ENCODE results near the gene SLC16A3.
"Not testable (repeated sequence)": the region's sequence is repeated elsewhere in the genome, so short reads cannot be mapped to it uniquely, and the experiment has no call there.

Gene SLC16A3

DNA sequence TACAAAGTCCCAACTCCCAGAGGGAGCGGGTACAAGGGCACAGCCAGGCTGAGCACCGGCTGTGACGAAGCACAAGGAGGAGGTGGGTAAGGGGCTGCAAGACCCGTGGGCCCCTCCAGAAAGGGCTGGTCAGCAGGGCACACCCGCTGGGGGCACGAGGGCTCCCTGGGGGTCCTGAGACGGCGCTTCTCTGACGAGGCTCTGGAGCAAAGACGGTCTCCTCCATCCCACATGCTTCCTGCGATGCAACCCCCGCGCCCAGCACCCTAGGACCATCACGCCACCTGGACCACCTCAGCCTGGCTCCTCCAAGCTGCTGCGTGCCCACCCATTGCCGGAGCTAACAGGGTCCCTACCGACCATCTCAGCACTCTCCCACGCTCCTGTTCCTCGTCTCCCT lies 24.9 kb upstream of the SLC16A3 start:
- no peak for DNase-seq (ENCODE audit: low read depth in 2 of 2, low spot score in 1 of 2)

GRCh38 chr17:82204831-82205719 lies 23.8 kb upstream of the SLC16A3 start:
- no peak for DNase-seq (ENCODE audit: low read depth in 2 of 2, low spot score in 1 of 2)

DNA sequence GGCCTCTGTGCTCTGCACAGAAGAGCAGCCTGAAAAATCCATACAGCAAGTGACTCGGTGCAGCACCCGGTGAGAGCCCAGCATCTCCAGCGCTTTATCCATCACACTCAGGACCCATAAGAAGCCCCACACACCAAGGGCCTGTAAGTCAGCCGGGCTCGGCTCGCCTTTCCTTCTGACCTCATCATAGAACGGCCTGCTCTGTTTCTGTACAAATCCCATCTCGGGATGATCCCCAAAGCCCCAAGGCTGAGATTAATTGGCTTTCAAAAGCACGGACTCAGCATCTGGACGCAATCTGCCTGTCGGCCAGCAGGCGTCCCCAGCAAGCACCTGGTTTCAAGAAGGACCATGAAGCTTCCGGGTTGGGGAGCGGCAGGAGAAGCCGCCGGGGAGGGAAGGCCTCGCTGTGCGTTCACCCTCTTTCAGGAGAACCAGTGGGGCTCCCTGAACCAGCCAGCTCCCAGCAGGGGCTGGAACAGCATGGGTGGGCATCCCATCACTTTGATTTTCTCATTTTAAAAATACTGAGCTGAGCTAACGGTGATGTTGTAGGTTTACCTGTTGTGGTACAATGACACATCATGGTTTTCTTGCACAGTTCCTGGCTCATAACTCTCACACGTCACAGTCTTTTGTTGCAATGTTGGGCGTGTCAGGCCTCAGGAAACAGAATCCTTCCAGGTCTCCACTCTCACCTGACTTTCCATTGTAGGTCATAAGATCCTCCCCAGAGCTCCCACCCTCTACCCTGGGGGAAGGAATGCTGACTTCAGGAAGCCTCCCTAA lies 22.9 kb upstream of the SLC16A3 start:
- peak in 1 of 2 donors; percentile 47 for DNase-seq (ENCODE audit: low read depth in 2 of 2, low spot score in 1 of 2)

DNA sequence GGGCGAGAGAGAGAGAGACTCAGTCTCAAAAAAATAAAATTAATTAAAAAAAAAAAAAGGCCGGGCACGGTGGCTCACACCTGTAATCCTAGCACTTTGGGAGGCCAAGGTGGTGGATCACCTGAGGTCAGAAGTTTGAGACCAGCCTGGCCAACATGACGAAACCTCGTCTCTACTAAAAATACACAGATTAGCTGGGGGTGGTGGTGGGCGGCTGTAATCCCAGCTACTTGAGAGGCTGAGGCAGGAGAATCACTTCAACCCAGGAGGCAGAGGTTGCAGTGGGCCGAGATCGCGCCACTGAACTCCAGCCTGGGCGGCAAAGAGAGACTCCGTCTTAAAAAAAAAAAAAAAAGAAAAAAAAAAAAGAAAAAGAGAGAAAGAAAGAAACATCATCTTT lies 18.2 kb upstream of the SLC16A3 start:
- DNase-seq (ENCODE audit: low read depth in 2 of 2, low spot score in 1 of 2) = not testable (repeated sequence)

GRCh38 chr17:82212331-82213250 lies 16.3 kb upstream of the SLC16A3 start, which contains the start of gene CCDC57:
Gene CCDC57 (minus strand): TSS chr17:82212842. CDS start chr17:82201944, 10,898 bp downstream.
- DNase-seq (ENCODE audit: low read depth in 2 of 2, low spot score in 1 of 2) = peak in 1 of 2 donors; percentile 34

DNA sequence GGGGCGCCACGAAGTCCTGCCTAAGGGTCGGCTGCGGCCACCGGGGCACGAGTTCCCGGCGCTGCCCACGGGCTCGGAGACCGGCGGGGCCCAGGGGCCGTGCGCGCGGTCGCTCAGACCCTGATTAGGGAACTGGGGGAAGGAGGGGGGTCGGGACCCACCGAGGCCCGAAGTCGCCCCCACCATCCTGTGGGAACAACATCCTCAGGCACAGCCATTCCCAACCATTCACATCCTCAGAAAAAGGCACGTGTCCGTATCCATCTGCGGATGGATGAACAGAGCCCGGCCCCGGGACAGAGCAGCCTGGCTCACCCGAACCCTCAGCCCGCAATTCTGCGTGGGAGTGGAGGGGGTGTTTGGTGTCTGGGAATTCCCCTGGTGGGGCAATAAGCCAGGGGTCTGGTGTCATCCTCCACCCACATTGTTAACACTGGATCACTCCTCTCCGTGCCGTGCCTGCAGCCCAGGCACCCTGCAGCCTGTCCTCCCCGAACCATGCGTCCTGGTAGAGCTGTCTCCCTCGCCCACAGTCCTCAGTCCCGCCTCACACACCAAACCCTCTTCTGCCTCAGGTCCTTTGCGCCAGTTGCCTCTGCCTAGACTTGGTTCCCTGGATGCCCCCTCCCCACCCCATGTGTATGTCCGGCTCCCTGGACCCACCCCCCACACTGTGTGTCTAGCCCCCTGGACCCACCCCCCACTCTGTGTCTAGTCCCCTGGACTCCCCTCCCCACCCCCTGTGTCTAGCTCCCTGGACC lies 15.4 kb upstream of the SLC16A3 start:
- peak; percentile 78 to 82 for DNase-seq (ENCODE audit: low read depth in 2 of 2, low spot score in 1 of 2)

- no peak for DNase-seq (ENCODE audit: low read depth in 2 of 2, low spot score in 1 of 2)
Measured at GRCh38 chr17:82214012-82214628, 14.7 kb upstream of the SLC16A3 start.

DNA sequence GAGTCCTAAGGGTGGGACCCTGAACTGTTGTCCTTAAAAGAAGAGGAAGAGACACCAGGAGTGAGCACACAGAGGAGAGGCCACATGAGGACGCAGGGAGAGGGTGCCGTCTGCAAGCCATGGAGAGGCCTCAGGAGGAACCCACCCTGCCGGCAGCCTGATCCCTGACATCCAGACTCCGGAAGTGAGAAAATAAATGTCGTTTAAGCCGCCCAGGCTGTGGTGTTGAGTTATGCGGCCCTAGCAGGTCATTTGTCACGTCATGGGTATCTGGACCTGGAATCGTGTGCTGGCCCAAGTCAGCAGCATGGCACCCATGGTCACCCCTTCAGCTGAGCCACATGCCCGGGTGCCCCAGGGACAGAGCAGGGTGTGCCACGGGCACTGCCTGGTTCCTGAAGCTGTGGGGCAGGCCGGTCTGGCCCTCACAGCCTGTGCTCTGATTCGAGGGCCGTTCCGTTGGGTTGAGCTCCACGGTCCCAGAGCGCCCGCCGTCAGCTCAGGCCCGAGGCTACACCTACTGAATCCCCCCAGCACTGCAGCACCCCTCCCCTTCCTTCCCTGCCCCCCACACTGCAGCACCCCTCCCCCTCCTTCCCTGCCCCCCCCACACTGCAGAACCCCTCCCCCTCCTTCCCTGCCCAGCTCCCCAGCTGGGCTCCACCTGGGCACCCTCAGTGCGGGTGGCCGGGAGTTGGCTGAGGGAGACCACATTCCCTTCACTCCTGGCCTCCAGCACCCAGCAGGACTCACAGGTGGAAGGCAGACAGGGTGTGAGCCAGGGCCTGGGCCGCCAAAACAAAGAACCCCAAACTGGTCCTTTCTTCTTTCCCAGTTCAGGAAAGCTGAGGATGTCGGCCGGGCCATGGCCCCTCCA lies 13.5 kb upstream of the SLC16A3 start:
- DNase-seq (ENCODE audit: low read depth in 2 of 2, low spot score in 1 of 2) = no peak

GRCh38 chr17:82215972-82216300 lies 12.9 kb upstream of the SLC16A3 start:
- no peak for DNase-seq (ENCODE audit: low read depth in 2 of 2, low spot score in 1 of 2)

DNA sequence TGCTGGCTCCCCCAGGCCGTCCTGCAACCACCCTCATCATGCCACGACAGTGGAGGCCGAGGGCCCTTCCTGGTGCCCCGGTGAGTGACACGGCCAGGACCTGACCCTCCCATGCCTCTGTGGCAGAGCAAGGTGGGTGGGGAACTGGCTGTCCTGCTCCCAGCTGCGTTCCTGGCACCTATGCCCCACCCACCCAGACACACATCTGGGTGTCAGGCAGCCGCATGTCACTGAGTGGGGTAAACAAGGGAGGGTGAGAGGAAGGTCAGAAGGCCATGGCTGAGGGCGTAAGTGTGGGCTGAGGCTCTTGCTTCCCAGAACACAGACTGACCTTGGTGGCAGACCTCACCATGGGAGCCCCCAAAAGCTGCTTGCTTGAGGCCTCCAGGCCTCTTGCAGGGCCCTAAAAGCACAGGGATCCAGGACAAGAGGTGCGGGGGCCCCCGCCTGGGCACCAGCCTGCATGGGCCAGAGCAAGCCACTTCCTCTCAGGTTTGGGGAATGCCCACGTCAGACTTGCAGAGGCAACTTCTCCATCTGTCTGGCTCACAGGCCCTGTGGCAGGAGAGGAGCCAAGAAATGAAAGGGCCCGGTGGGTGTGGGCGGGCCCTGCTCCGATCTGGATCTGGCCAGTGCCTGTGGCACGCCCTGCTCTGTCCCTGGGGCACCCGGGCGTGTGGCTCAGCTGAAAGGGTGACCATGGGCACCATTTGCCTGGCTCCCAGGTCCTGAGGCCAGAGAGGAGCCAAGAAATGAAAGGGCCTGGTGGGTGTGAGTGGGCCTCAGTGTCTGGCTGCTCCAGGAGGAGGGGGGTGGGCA lies 12.3 kb upstream of the SLC16A3 start:
- no peak for DNase-seq (ENCODE audit: low read depth in 2 of 2, low spot score in 1 of 2)

- DNase-seq (ENCODE audit: low read depth in 2 of 2, low spot score in 1 of 2) = no peak
Measured at GRCh38 chr17:82217120-82217529, 11.7 kb upstream of the SLC16A3 start.

DNA sequence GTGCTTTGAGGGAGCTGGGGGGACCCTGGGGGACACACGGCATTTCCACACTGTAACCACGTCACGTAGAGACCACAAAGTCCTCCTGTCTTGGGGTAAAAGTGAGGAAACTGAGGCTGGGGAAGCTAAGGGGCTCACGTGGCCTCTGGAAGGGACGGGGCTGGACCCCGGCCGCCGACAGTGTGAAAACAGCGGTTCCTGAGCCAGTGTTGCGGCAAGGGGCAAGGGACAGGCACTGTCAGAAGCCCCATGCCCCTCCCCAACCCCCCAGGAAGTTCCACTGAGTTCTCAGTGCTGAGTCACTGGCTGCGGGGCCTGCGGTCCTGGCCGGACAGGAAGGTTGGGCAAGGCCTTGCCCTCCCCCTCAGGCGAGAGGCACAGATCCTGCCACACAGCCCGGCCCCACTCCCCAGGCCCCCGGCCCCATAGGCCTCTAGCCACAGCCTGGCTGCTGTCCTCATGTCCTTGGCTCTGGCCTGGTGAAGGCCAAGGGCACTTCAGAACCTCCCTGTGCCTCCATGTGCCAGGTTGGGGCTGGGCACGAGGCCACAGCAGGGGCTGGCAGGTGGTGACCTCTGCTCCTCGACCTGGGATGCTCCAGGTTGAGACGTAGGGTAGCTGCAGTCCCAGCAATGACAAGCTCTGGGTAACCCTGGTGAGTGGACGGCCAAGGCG lies 11.2 kb upstream of the SLC16A3 start:
- no peak for DNase-seq (ENCODE audit: low read depth in 2 of 2, low spot score in 1 of 2)

- DNase-seq (ENCODE audit: low read depth in 2 of 2, low spot score in 1 of 2) = no peak
Measured at GRCh38 chr17:82218349-82219075, 10.3 kb upstream of the SLC16A3 start.

GRCh38 chr17:82219083-82219482 lies 9.8 kb upstream of the SLC16A3 start:
- DNase-seq (ENCODE audit: low read depth in 2 of 2, low spot score in 1 of 2) = no peak

GRCh38 chr17:82219753-82220709 lies 8.8 kb upstream of the SLC16A3 start:
- no peak for DNase-seq (ENCODE audit: low read depth in 2 of 2, low spot score in 1 of 2)
